GM19193 (cell line): ENCODE data around the gene ORC5.

Experiments
- POLR2A ChIP-seq: IDR thresholded peaks from 4 replicates; pipeline ENCODE4 v1.6.1; 2011; ENCODE audit not compliant: insufficient read depth, insufficient read length; ENCODE audit errors: extremely low read depth

ORC5 gene

DNA sequence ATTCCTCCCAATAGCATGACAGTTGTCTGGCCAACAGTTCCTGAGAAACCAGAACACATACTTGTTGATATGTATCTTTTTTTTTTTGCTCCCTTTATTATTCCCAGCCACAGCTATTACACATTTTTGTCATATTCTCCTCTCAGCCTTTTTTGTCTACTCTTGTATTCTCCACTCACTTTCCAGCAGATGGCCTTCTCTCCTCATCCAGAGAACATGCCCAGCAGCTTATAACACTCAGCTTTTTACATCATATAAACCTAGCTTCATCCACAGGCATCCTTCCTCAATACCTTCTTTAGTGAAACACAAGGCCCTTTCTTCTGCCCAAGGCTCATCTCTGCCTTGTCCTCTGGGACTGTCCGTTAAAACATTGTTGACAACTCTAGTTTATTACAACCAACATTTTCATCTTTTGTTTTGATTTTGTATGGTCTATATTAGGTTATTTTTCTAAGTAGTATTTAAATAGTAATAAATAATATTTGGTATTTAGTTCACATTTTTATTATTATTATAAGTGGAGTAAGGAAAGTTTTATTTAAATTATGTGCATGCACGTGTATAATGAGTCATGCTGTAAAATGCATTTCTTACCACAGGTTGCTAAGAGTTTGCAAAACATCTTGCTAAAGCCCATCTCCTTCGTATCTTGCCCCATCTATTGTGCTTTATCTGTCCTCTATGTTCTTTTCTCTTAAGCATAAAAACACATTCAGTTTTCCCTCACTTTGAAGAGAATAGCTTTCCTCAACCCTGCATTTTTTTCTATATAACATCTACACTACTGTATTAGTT is 101.5 kb downstream of the ORC5 start:
- TF ChIP-seq POLR2A = no peak

GRCh38 chr7:104098890-104099289 is 108.9 kb downstream of the ORC5 start:
- no peak for TF ChIP-seq POLR2A

- TF ChIP-seq POLR2A = no peak
Observed at GRCh38 chr7:104096683-104097082, 111.1 kb downstream of the ORC5 start.

- TF ChIP-seq POLR2A = no peak
Observed at GRCh38 chr7:104093127-104093526, 114.7 kb downstream of the ORC5 start.

GRCh38 chr7:104091242-104091641 is 116.6 kb downstream of the ORC5 start:
- TF ChIP-seq POLR2A = no peak

DNA sequence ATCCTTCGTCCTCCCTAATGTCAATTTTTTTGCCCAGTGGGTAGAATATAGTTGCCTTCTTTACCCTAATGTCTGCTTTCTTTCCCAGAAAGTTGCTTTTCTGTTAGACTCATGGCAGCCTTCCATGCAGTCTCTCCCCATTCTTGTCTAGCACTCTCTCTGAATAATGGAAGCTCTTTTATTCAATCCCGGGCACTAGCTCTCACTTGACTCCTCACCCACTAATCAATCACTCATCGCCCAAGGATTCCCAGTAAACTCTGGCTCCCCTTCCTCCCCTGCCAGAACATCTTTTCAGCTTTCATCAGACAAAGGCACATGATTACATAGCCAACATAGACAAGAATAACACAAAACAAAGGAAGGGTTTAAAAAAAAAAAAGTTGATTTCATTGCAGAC is 118.2 kb downstream of the ORC5 start:
- TF ChIP-seq POLR2A = no peak

GRCh38 chr7:104089061-104089460 is 118.8 kb downstream of the ORC5 start:
- TF ChIP-seq POLR2A = no peak
